A549 treated with Hydrocortisone at 1 μM for 4 hours (cell line): ENCODE data around the gene POU3F3. TPM values are rescaled to one million over a fixed set of nuclear protein-coding genes. Genes with fewer than 3 reads are reported as not detected.

Experiments used
- total RNA-seq: library from RNA; stranded (reverse); fragments of 200-300 nt; extraction: Qiagen RNA extraction; gene quantifications from 5 replicates; pipeline ENCODE4 v1.2.3, GENCODE V29; 2022

The POU3F3 gene
- 0.03 TPM in 1 of 5 replicates, not detected in the others for total RNA-seq

DNA sequence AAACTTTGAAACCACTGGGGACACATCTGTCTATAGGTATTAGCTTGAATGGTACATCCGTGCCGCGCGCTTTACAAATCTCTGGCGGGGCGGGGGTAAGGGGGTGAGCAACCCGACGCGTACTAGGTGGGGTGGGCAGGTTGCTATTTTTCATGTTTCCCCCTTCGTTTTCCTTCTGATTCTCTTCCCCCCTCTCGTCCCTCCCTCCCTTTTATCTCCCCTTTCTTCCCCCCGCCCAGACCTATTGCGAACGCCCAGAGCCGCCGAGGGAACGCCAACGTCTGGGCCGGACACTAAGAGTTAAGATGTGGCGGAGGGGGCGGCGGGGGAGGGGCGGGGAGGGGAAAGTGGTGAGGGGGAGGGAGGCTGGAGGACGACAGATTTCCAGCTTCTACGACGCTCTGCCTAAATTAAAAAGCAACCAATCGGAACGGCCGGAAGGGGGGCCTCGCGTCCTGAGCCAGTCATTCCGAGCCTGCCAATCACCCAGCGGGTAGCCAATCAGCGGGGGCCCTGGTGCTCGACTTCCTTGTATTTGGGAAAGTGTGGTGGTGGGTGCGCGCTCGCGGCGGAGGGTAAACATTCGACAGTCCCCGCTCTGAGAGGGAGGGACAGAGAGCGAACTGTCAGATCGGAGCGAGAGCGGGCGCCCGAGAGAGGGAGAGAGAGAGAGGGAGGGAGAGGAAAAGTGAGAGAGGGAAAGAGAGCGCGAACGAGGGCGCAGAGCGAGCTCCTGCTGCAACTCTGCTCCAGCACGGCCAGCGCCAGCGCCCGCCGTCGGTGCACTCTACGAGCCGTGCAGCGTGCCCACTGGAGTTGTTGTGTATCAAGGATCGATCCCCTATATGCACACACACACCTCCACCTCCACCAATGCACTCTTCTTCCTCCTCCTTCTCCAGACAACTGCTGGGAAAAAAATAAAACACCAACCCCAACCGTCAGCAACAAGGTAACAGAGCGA, at the start of gene POU3F3:
Gene POU3F3 (plus strand): TSS at position 582 of the 964 bp plus-strand sequence. CDS start 1,396 bp downstream, outside the sequence.

Other genes starting within 250 kb of the POU3F3 start
- gene MRPS9, start 184.0 kb downstream of the POU3F3 start, total RNA-seq, result 29.3 to 32.2 TPM (median 31.3 TPM) in 5 replicates